SW480 (cell line): ENCODE measurements around the gene USP10.
"Not testable (repeated sequence)": the region's sequence is repeated elsewhere in the genome, so short reads cannot be mapped to it uniquely, and the experiment has no call there.

Experiments used
- DNase-seq: peaks from one replicate; pipeline ENCODE4 v3.0.0-alpha.2; 2016; ENCODE audit warnings: low spot score

Gene USP10

DNA sequence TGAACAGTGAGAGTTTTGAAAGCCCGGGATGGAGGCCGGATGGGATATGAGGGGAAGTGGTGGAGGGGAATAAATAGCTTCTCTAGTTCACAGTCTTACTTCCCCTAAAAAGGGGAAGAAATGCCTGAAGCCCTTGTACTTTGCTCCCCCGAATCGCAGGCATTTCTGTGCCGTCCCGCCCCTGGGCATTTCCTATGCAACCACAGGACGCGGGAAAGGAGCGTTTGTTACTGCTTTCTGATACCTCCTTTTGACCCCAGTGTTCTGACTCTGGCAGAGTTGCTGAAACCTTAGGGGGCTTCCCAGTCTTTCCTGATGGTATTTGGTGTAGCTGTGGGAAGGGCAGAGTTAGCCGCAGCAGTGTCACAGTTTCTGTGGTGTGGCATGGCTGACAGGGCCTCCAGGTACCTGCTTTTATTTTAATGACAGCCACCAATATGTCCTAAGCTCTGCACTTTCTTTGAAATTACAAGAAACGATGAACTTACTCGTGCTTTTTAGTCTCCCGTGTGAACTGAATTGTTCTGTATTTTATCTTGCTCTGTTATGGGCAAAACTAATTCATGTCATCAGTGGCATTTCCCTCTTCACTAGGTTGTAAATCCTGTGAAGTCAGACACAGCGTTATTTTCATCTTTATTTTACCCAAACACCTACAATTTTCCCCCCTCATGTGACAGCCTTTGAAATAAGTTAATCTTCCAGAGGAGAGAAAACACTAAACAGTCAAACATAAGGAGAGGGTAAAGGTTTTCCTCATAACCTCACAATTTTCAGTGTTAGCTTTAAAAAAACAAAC lies 27.1 kb downstream of the USP10 start:
- no peak for DNase-seq

- no peak for DNase-seq
These were observed 29.1 kb downstream of the USP10 start for GRCh38 chr16:84728853-84729424.

- no peak for DNase-seq
These were observed 30.0 kb downstream of the USP10 start for GRCh38 chr16:84729716-84730320.

- DNase-seq, result peak; percentile 59
These were observed 30.8 kb downstream of the USP10 start for GRCh38 chr16:84730406-84731106.

- DNase-seq, result not testable (repeated sequence)
These were observed 32.5 kb downstream of the USP10 start for GRCh38 chr16:84732332-84732673.

DNA sequence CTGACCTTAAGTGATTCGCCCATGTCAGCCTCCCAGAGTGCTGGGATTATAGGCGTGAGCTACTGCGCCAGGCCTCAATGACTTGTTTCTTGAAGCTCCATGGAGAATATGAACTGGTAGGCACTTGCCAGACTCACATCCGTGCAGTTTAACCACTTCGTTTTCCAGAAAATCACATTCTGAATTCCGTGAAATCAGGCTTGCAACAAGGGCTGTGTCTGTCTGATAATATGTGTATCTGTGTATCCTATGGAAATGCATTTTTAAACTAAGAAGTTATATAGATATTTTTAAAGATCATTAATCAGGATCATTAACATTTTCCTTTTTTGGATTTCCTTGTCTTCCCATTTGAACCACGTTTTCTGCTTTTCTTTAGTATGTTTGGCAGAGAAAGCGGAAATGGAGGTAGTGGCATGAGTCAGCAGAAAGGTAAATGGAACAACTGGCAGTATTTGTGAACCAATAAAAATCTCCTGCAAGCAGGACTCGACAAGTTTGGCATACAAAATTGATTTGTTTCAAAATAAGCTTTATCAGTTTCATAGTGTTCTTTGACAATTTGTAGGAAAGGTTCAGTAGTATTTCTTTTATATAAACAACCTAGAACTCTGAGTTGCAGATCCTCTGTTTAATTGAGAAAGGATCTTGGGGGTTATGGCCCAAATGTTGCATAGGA lies 33.0 kb downstream of the USP10 start:
- DNase-seq, result no peak

DNA sequence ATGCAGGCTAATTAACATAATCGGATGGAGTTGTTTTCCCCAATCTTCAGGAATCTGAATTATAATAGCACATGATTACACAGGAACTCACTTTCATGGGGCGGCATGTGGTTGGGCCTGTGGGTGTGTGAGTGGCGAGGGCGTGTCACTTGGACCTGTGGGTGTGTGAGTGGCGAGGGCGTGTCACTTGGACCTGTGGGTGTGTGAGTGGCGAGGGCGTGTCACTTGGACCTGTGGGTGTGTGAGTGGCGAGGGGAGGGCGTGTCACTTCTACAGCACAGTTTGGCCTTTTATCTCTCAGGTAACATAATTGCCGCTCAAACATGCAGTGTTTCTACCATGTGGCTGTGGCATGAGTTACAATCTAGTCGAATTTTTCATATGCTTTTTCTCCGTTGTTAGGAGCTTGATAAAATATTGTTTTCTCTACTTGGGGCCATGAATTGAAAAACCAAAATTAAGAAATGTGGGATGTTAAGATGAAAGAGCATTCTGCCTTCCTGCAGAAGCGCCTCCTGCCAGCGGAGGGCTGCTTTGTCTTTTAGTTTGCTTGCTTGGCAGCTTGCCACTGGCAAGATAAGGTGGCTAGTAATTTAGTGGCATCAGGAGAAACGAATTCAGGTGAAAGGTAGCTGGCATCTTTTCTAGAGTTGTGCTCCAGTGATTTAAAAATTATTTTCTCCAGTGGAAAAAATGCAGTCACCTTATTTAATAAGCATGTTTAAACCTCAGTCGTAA lies 36.2 kb downstream of the USP10 start:
- peak; percentile 74 for DNase-seq

GRCh38 chr16:84737192-84738011 lies 37.6 kb downstream of the USP10 start:
- DNase-seq, result no peak

DNA sequence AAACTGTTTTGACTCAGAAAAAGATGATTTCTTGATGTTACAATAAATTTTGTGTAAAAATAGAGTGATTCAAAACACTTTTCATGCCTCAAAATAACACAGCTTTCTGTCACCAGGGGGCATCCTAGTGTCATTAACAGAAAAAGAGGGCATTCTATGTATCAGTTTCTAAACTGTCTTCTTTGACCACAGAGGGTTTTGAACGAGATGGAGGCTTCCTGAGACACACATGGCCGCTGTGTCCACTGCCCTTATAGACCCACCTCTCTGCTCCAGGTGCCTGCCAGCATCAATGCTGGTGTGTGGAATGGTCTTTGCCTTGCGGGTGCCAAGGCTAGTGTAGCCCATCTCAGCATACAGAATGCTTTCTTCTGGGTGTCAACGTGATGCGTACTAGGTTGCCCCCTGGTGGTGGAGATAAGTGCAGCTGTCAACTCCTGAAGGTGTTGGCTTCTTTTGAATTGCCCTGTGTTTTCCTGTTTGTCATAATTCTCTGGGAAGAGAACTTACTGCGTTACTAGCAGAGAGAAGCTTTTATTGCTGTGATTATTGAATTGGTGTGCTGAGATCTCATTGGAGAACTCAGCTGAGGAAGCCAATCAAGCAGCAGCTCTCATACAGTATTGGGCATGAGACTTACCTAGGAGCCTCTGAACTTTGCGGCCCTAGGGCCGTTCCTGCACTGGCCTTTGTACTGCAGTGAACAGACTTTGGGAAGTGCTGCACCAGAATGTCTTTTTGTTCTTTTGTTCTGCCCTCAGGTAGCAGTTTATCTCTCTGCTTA lies 38.6 kb downstream of the USP10 start:
- peak; percentile 53 for DNase-seq

DNA sequence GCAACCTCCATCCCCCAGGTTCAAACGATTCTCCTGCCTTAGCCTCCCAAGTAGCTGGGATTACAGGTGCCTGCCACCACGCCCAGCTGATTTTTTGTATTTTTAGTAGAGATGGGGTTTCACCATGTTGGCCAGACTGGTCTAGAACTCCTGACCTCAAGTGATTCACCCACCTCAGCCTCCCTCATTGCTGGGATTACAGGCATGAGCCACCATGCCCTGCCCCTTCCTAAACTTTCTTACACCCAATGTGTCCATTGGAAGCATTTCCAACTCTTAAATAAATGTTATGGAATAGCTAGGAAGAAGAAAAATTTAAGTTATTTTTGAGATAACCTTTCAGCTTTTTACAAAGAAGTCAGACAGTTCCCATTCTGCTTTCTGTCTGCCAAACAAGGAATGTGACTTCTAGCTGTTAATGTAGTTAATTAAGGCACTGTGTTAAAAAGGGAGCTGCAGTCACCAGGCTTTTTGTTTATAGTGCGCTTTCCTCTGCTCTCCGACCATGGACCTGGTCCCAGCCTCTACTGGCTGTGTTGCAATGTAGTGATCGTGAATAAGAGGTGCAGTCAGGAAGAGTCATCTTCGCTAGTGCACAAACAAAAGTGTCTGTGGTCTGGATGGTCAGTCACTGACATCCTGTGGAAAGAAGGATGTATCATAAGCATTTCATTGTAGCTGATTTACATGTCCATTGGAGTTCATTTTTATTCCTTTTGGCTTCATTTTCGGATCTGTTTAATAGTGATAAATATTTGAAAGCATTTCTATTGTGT lies 39.7 kb downstream of the USP10 start:
- no peak for DNase-seq

DNA sequence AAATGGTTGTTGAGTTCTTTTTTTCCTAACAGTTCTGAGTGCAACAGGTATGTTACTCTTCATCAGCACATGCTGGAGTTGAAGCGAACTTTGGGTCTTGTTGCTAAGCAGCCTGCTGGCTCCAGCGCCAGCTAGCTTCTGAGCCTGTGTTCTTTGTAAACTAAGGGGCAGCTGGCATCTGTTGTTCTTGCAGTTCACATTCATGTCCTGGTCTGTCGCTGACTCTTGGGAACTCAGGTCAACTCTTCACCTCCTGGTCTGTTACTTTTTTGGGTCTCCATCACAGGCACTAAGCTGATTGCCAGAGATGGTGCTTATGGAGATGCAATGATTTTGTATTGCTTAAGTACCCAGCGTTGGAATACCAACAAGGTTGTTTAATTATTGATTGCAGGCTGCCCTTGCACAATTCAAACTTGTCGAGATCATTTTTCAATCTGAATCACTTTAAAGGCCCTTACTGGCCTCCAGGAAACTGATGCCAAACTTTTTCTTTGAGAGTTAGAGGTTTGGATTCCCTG lies 40.9 kb downstream of the USP10 start:
- DNase-seq, result no peak

- no peak for DNase-seq
These were observed 41.6 kb downstream of the USP10 start for GRCh38 chr16:84741340-84741830.

DNA sequence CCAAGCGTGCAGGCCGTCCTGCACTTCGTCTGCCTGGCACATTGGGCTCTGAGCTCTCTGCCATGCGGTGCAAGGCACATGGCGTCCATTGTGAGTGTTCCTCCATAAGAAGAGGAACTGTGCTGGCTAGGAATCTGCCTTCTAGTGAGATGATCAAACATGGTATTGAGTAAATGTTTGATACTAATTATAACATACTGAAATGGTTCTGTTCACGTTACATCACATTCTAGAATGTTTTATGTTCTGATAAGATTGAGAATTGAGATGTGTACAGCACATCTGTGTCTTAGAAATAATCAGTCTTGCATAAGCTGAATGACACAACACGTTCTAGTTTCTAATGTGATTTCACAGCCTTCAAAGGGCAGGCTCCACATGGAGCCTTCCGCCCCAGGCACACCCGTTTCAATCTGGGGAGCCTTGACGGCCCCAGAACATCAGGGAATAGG lies 42.9 kb downstream of the USP10 start:
- no peak for DNase-seq

DNA sequence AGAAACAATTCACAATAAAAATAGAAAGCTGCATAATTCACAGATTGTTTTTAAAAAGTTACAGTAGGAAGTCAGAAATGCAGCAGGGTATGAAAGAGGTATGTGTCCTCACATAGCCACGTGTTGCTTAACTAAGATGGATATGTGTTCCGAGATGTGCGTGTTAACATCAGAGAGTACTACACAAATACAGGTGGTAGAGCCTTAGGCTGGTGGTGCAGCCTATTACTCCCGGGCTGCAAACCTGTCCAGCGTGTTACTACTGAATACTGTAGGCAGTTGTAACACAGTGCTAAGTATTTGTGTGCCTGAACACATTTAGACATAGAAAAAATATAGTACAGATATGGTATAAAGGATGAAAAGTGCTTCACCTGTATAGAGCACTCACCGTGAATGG lies 46.4 kb downstream of the USP10 start:
- DNase-seq, result no peak

DNA sequence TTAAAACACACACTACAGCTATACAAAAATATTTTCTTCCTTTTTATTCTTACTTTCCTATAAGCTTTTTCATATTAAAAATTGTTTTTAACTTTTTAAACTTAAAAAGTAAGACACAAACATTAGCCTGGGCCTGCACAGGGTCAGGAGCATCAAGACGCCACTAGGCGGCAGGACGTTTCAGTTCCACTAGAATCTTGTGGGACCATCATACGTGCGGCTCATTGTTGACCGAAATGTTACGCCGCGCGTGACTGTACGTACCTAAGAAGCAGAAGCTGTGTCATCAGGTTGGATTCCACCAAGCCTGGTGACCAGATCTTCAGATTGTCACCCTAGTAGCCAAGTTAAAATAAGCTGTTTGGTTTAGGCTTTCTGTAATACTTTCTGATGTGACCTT lies 47.1 kb downstream of the USP10 start:
- no peak for DNase-seq

GRCh38 chr16:84748247-84748646 lies 48.4 kb downstream of the USP10 start:
- DNase-seq, result not testable (repeated sequence)

- no peak for DNase-seq
These were observed 49.3 kb downstream of the USP10 start for GRCh38 chr16:84749072-84749471.

DNA sequence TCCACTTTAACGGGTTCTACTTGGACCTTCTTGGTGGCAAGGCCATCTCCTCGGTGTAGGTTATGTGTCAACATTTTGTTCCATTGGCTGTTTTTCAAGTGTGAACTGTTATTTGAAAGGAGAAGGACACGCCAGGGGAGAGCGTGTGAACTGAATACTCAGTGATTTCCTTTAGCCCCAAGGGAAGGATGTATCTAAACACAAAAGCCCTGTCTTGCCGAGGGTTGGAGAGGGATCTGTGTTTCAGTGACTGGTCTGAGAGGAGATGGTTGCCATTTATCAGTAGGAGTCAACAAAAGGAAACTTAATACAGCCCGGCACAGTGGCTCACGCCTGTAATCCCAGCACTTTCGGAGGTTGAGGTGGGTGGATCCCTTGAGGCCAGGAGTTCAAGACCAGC lies 50.0 kb downstream of the USP10 start:
- no peak for DNase-seq

DNA sequence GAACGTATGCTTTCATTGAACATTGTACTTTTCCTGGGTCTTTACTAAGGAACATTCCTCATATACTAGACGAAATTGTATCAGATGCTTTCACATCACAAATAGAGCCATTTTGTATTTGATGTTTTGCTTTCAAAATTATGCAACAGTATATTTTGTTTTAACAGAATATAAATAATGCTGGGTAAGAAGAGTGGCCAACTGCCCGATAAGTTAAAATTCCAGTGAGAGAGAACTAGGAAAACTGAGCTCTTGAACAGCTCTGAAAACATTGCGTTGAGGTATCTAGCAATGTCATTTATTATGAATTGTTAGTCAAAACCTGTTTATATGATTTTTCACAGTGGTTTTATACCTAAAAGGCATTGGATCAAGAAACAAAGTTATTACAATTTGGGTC lies 50.8 kb downstream of the USP10 start:
- DNase-seq, result no peak
